ENCODE data around the gene ARMH1. TPM values are rescaled to one million over a fixed set of nuclear protein-coding genes. Genes with fewer than 3 reads are reported as not detected.

The ARMH1 gene
- total RNA-seq, 1 experiment from 2014 or later, result 0.15 TPM

DNA sequence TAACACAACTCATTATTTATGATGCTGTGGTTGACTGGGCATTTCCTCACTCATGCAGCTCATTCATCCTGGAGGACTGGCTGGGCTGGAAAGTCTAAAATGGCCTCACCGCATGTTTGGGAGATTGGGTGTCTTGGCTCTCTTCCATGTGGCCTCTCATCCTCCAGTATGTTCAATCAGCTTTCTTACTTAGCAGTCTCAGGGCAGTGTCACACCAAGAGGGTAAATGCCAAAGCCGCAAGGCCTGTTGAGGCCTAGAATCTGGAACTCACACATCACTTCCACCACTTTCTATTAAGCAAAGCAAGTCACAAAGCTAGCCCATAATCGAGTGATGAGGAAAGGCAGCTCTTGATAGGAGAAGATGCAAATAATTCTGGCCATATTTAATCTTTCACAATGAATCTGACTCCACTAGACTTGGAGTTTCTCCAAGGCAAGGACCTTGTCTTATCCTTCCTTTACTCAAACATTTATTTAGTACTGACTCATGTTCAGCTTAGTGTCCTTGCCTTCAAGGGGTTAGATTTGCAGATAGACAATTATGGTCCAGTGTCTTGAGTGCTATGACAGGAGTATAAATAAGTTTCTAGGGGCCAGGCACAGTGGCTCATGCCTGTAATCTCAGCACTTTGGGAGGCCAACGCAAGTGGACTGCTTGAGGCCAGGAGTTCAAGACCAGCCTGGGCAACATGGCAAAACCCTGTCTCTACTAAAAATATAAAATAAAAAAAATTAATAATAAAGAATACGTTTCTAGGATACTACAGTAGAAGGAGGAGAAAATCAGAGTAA lies 45.4 kb upstream of the ARMH1 start:
- no peaks in the 10 kb centered on the region for H3K9me3 ChIP-seq (ENCODE audit: low read length)
- peaks cover 18% of the 10 kb centered on the region for H3K79me2 ChIP-seq (ENCODE audit: low read length)
- no peaks in the 10 kb centered on the region for H3K27me3 ChIP-seq (ENCODE audit: low read length)
- peaks cover 14% of the 10 kb centered on the region for H3F3A ChIP-seq (ENCODE audit: low read length, unreplicated experiment)
- CTCF ChIA-PET, result no interaction called here
- no peak overlapping the region for H3K9ac ChIP-seq (ENCODE audit: low read length)
- intact Hi-C loops (cut with micrococcal nuclease), result no loop called here
- H3K27ac ChIP-seq (ENCODE audit: low read length), result peak overlapping the region; percentile 83
- DNase-seq (peak; percentile 89), ATAC-seq (peak; percentile 32)
- peak overlapping the region; percentile 45; the same call in 1 of the 2 replicates for H3K4me2 ChIP-seq (ENCODE audit: low read length)
- no peaks in the 10 kb centered on the region; the same call in 1 of the 2 replicates for H3K36me3 ChIP-seq (ENCODE audit: low read depth, low read length)
- H3K4me3 ChIP-seq (ENCODE audit: low read length), result no peak overlapping the region
- no peaks in the 10 kb centered on the region for H4K20me1 ChIP-seq (ENCODE audit: low read length)
- no peak overlapping the region for H2AFZ ChIP-seq (ENCODE audit: low read length)
- no peaks in the 10 kb centered on the region for H3K9me2 ChIP-seq (replicated peaks; ENCODE audit: low read length)
- BruUV-seq (replicated peaks), result no TSS peak
- peaks cover 42% of the 10 kb centered on the region for H3K4me1 ChIP-seq (ENCODE audit: insufficient read depth, low read length)
- TF ChIP-seq, protein P1, sequence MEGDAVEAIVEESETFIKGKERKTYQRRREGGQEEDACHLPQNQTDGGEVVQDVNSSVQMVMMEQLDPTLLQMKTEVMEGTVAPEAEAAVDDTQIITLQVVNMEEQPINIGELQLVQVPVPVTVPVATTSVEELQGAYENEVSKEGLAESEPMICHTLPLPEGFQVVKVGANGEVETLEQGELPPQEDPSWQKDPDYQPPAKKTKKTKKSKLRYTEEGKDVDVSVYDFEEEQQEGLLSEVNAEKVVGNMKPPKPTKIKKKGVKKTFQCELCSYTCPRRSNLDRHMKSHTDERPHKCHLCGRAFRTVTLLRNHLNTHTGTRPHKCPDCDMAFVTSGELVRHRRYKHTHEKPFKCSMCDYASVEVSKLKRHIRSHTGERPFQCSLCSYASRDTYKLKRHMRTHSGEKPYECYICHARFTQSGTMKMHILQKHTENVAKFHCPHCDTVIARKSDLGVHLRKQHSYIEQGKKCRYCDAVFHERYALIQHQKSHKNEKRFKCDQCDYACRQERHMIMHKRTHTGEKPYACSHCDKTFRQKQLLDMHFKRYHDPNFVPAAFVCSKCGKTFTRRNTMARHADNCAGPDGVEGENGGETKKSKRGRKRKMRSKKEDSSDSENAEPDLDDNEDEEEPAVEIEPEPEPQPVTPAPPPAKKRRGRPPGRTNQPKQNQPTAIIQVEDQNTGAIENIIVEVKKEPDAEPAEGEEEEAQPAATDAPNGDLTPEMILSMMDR (conservative IDR thresholded peaks at IDR 0.05; ENCODE audit: low read depth, low read length), result no peak
- no peak for TF ChIP-seq EZH2phosphoT487 (IDR thresholded peaks at IDR 0.05; ENCODE audit: borderline replicate concordance, low read length)
- TF ChIP-seq EZH2 (IDR thresholded peaks at IDR 0.05; ENCODE audit: low read length, unreplicated experiment), result no peak
- POLR2A ChIA-PET (ENCODE audit: unreplicated experiment), result interaction anchor here (0.9 kb wide), 1 partner anchor 13 kb away, joined by 3 read pairs; no protein-coding TSS in a partner anchor

DNA sequence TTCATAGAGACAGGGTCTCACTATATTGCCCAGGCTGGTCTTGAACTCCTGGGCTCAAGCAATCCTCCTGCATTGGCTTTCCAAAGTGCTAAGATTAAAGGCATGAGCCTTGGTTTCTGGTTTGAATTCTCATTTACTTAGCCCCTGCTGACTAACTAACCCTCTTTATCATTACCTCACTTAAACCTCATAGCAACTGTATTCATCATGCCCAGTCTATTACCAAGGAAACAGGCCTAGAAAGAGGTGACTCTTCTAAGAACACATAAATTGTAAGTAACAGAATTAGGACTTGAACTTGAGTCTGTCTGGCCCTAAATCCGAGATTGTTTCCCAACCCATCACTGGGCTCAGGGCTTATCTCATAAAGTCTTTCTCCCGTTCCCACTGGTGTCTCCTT lies 44.4 kb upstream of the ARMH1 start:
- 0 out of 2 replicates have a peak overlapping the region, but pooled peaks have one; percentile 45 for H3K4me2 ChIP-seq (ENCODE audit: low read length)
- H3F3A ChIP-seq (ENCODE audit: low read length, unreplicated experiment), result peaks cover 14% of the 10 kb centered on the region
- no peaks in the 10 kb centered on the region for H4K20me1 ChIP-seq (ENCODE audit: low read length)
- no peaks in the 10 kb centered on the region for H3K9me3 ChIP-seq (ENCODE audit: low read length)
- no peaks in the 10 kb centered on the region for H3K9me2 ChIP-seq (replicated peaks; ENCODE audit: low read length)
- H3K9ac ChIP-seq (ENCODE audit: low read length), result no peak overlapping the region
- intact Hi-C loops (cut with micrococcal nuclease), result no loop called here
- ChIA-PET CTCF (no interaction called here), POLR2A (ENCODE audit: unreplicated experiment) (interaction anchor here (0.9 kb wide), 1 partner anchor 12 kb away, joined by 3 read pairs; no protein-coding TSS in a partner anchor)
- DNase-seq (no peak), ATAC-seq (no peak)
- peaks cover 8% of the 10 kb centered on the region; the same call in 1 of the 2 replicates for H3K36me3 ChIP-seq (ENCODE audit: low read depth, low read length)
- no TSS peak for BruUV-seq (replicated peaks)
- TF ChIP-seq, protein P1 (conservative IDR thresholded peaks at IDR 0.05; ENCODE audit: low read depth, low read length), result no peak
- TF ChIP-seq EZH2phosphoT487 (IDR thresholded peaks at IDR 0.05; ENCODE audit: borderline replicate concordance, low read length) (no peak), EZH2 (IDR thresholded peaks at IDR 0.05; ENCODE audit: low read length, unreplicated experiment) (no peak)
- H3K27me3 ChIP-seq (ENCODE audit: low read length), result no peaks in the 10 kb centered on the region
- H3K27ac ChIP-seq (ENCODE audit: low read length), result peak overlapping the region; percentile 83
- H3K79me2 ChIP-seq (ENCODE audit: low read length), result peaks cover 22% of the 10 kb centered on the region
- H3K4me1 ChIP-seq (ENCODE audit: insufficient read depth, low read length), result peaks cover 42% of the 10 kb centered on the region
- no peak overlapping the region for H3K4me3 ChIP-seq (ENCODE audit: low read length)
- no peak overlapping the region for H2AFZ ChIP-seq (ENCODE audit: low read length)

DNA sequence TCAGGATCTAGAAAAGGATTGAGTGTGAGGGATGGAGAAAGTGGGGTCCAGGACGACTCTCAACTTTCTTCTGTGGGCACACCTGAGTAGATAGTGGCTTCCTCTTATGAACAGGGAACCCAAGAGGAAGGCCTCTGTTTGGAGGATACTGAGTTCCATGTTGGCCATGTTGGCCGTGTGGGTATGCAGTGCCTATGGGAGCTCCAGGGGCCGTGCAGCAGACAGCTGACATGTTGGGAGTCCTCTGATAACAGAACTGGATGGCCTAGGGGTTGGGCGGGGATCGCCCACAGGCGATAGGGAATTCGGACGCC lies 43.2 kb upstream of the ARMH1 start:
- peak overlapping the region; percentile 85 for H2AFZ ChIP-seq (ENCODE audit: low read length)
- BruUV-seq (replicated peaks), result TSS peak; percentile 75
- DNase-seq (no peak), ATAC-seq (no peak)
- no peaks in the 10 kb centered on the region for H3K9me3 ChIP-seq (ENCODE audit: low read length)
- H3K27ac ChIP-seq (ENCODE audit: low read length), result peak overlapping the region; percentile 77
- POLR2A ChIA-PET (ENCODE audit: unreplicated experiment), result no interaction called here
- H3K4me2 ChIP-seq (ENCODE audit: low read length), result peak overlapping the region; percentile 96
- peaks cover 14% of the 10 kb centered on the region for H3F3A ChIP-seq (ENCODE audit: low read length, unreplicated experiment)
- peaks cover 14% of the 10 kb centered on the region; the same call in 1 of the 2 replicates for H3K36me3 ChIP-seq (ENCODE audit: low read depth, low read length)
- no peaks in the 10 kb centered on the region for H3K27me3 ChIP-seq (ENCODE audit: low read length)
- peaks cover 42% of the 10 kb centered on the region for H3K4me1 ChIP-seq (ENCODE audit: insufficient read depth, low read length)
- H4K20me1 ChIP-seq (ENCODE audit: low read length), result no peaks in the 10 kb centered on the region
- H3K79me2 ChIP-seq (ENCODE audit: low read length), result peaks cover 22% of the 10 kb centered on the region
- CTCF ChIA-PET, result interaction anchor here (1.5 kb wide), 1 partner anchor 22 kb away, joined by 5 read pairs; no protein-coding TSS in a partner anchor
- H3K9ac ChIP-seq (ENCODE audit: low read length), result peak overlapping the region; percentile 87
- peak overlapping the region; percentile 80 for H3K4me3 ChIP-seq (ENCODE audit: low read length)
- H3K9me2 ChIP-seq (replicated peaks; ENCODE audit: low read length), result no peaks in the 10 kb centered on the region
- intact Hi-C loops (cut with micrococcal nuclease), result no loop called here
- TF ChIP-seq, protein P1 (conservative IDR thresholded peaks at IDR 0.05; ENCODE audit: low read depth, low read length), result no peak
- no peak for TF ChIP-seq EZH2phosphoT487 (IDR thresholded peaks at IDR 0.05; ENCODE audit: borderline replicate concordance, low read length)
- no peak for TF ChIP-seq EZH2 (IDR thresholded peaks at IDR 0.05; ENCODE audit: low read length, unreplicated experiment)

All from PC-3 (cell line).